HL-60/S4 treated with phorbol 12-myristate 13-acetate at 8.2 ng/mL for 4 days and 3 days (cell line): ENCODE data around the gene CSNK1D.

Source experiments
- in situ Hi-C: fragments of 300-500 bp; cut with MboI; formaldehyde crosslinking; loops from 2 replicates; pipeline ENCODE4 v1.15.0; 2022; ENCODE audit warnings: low sequenced_read_pairs

The CSNK1D gene

GRCh38 chr17:82275326-82275725 is 1.8 kb upstream of the CSNK1D start:
- in situ Hi-C loops: no loop called here

GRCh38 chr17:82274134-82275020 is 877 bp upstream of the CSNK1D start:
- in situ Hi-C loops: loop anchor here (25.0 kb wide), 1 partner anchor 138 kb away; the partner anchor contains the start of genes HEXD and OGFOD3

GRCh38 chr17:82272495-82273326 is 789 bp downstream of the CSNK1D start:
- in situ Hi-C loops: loop anchor here (25.0 kb wide), 1 partner anchor 140 kb away; the partner anchor contains the start of genes HEXD and OGFOD3

- in situ Hi-C loops: loop anchor here (25.0 kb wide), 1 partner anchor 141 kb away; the partner anchor contains the start of genes HEXD and OGFOD3
These were observed 2.1 kb downstream of the CSNK1D start for GRCh38 chr17:82271401-82271800.

- in situ Hi-C loops: loop anchor here (25.0 kb wide), 1 partner anchor 142 kb away; the partner anchor contains the start of genes HEXD and OGFOD3
These were observed 2.8 kb downstream of the CSNK1D start for GRCh38 chr17:82270651-82271050.

GRCh38 chr17:82269882-82270500 is 3.5 kb downstream of the CSNK1D start:
- in situ Hi-C loops: loop anchor here (25.0 kb wide), 1 partner anchor 142 kb away; the partner anchor contains the start of genes HEXD and OGFOD3

- in situ Hi-C loops: loop anchor here (25.0 kb wide), 1 partner anchor 143 kb away; the partner anchor contains the start of genes HEXD and OGFOD3
These were observed 4.2 kb downstream of the CSNK1D start for GRCh38 chr17:82269138-82269881.

GRCh38 chr17:82267575-82268379 is 5.7 kb downstream of the CSNK1D start:
- in situ Hi-C loops: loop anchor here (25.0 kb wide), 1 partner anchor 145 kb away; the partner anchor contains the start of genes HEXD and OGFOD3

GRCh38 chr17:82266142-82266541 is 7.4 kb downstream of the CSNK1D start:
- in situ Hi-C loops: loop anchor here (25.0 kb wide), 1 partner anchor 146 kb away; the partner anchor contains the start of genes HEXD and OGFOD3

- in situ Hi-C loops: loop anchor here (25.0 kb wide), 1 partner anchor 149 kb away; the partner anchor contains the start of genes HEXD and OGFOD3
These were observed 9.9 kb downstream of the CSNK1D start for GRCh38 chr17:82263641-82264040.

GRCh38 chr17:82262344-82262743 is 11.2 kb downstream of the CSNK1D start:
- in situ Hi-C loops: loop anchor here (25.0 kb wide), 1 partner anchor 150 kb away; the partner anchor contains the start of genes HEXD and OGFOD3

GRCh38 chr17:82259972-82260961 is 13.2 kb downstream of the CSNK1D start:
- in situ Hi-C loops: loop anchor here (25.0 kb wide), 1 partner anchor 152 kb away; the partner anchor contains the start of genes HEXD and OGFOD3

- in situ Hi-C loops: loop anchor here (25.0 kb wide), 1 partner anchor 154 kb away; the partner anchor contains the start of genes HEXD and OGFOD3
These were observed 14.9 kb downstream of the CSNK1D start for GRCh38 chr17:82258555-82258954.

GRCh38 chr17:82257473-82257872 is 16.0 kb downstream of the CSNK1D start:
- in situ Hi-C loops: loop anchor here (25.0 kb wide), 1 partner anchor 155 kb away; the partner anchor contains the start of genes HEXD and OGFOD3

GRCh38 chr17:82256242-82256885 is 17.1 kb downstream of the CSNK1D start:
- in situ Hi-C loops: loop anchor here (25.0 kb wide), 1 partner anchor 156 kb away; the partner anchor contains the start of genes HEXD and OGFOD3

- in situ Hi-C loops: loop anchor here (25.0 kb wide), 1 partner anchor 157 kb away; the partner anchor contains the start of genes HEXD and OGFOD3
These were observed 18.0 kb downstream of the CSNK1D start for GRCh38 chr17:82255402-82255972.
